GM18519 (cell line): ENCODE results near the gene TMEM213.
A peak's percentile ranks its signal among the peaks of the same experiment; 100 is the strongest.

Source experiments
- ATAC-seq: cut with Tn5 transposase; IDR thresholded peaks from one replicate; pipeline ENCODE4 v1.9.1; 2021; ENCODE audit warnings: mild to moderate bottlenecking, moderate library complexity; ENCODE audit not compliant: unreplicated experiment, low FRiP score

The TMEM213 gene

GRCh38 chr7:138797715-138798320, at the start of gene TMEM213, which contains the start of gene ATP6V0A4:
Gene TMEM213, plus strand, starts transcription at chr7:138797994. Its CDS starts 111 bp downstream, at chr7:138798105.
Gene ATP6V0A4, minus strand, starts transcription at chr7:138798196. Its CDS starts 26,949 bp downstream, at chr7:138771247.
- no peak for ATAC-seq

DNA sequence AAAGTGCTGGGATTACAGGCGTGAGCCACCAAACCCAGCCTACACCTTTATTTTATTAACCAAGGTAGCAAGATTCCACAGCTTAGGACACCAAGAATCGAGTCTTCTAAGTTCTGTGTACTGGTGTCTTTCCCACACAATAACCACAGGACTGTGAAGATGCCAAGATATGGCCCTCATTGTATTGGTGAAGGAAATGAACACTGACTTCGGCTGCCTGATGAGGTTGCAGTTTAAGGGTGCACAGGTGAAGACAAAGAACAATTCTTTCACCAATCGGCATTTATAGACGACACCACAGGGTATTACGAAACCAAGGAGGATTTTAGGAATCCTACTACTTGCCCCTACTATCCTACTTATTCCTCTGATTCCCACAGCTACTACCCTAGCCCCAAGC, 49.1 kb upstream of the TMEM213 start:
- no peak for ATAC-seq

DNA sequence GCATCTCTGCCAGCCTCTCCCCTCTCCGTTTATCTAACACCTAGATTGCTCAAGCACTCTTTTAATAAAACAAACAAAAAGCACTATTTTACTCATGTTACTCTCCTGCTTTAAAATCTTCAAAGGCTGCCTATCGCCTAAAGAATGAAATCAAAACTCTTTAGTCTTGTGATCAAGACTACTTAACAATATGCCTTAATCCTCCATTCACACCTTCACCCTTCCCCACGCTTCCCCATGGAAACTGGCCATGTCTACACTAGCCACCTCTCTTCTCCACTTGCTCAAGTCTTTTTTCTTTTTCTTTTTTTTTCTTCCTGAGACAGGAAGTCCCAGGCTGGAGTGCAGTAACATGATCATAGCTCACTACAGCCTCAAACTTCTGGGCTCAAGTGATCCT, 47.8 kb upstream of the TMEM213 start:
- no peak for ATAC-seq

- ATAC-seq = no peak
Observed at GRCh38 chr7:138750473-138750872, 47.3 kb upstream of the TMEM213 start.

- no peak for ATAC-seq
Observed at GRCh38 chr7:138750901-138751464, 46.8 kb upstream of the TMEM213 start.

DNA sequence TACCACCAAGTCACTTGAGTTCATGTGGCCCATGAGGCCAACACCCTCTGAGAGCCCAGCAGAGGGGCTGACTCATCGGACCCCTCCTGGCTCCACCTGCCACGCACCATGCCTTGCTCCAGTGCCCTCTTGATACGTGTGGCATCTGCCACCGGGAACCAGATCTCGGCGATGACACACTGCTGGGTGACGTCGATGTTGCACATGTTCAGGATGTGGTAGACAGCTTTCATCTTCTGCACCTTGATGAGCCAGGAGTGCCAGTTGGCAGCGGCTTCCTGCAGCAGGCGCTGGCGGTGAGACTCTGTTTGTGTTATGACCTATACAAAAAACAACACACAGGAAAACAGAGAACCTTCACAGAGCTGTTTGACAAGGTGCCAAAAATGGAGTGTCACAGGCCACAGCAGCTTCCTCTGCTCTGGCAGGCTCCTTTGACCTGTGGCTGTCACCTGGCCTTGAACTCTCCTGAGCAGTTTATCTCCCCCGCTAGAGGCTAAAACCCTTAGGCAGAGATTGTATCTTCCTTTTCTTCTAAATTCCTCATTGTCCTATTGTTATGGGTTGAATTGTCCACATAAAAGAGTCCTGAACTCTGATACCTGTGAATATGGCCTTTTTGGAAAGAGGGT, 45.2 kb upstream of the TMEM213 start:
- peak; percentile 54 for ATAC-seq

GRCh38 chr7:138753150-138753518, 44.7 kb upstream of the TMEM213 start:
- ATAC-seq = no peak

DNA sequence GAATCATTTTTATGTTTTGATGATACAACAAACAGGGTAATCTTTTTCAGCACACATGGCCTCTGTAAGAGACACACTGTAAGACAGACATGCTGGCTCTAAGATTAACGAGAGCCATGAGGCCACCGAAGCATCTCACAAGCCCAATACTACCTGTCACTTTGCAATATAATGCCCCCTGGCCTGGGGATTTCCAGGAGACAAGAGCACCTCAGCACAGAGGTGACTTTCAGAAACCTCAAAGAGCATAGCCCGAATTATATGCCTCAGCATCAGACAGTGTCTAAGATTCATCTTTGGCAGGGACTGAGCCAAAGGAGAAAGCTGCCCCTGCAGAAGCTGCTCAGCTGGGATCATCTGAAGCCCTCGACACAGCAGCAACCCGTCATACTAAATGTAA, 44.2 kb upstream of the TMEM213 start:
- no peak for ATAC-seq

- ATAC-seq = no peak
Observed at GRCh38 chr7:138755331-138755747, 42.5 kb upstream of the TMEM213 start.

DNA sequence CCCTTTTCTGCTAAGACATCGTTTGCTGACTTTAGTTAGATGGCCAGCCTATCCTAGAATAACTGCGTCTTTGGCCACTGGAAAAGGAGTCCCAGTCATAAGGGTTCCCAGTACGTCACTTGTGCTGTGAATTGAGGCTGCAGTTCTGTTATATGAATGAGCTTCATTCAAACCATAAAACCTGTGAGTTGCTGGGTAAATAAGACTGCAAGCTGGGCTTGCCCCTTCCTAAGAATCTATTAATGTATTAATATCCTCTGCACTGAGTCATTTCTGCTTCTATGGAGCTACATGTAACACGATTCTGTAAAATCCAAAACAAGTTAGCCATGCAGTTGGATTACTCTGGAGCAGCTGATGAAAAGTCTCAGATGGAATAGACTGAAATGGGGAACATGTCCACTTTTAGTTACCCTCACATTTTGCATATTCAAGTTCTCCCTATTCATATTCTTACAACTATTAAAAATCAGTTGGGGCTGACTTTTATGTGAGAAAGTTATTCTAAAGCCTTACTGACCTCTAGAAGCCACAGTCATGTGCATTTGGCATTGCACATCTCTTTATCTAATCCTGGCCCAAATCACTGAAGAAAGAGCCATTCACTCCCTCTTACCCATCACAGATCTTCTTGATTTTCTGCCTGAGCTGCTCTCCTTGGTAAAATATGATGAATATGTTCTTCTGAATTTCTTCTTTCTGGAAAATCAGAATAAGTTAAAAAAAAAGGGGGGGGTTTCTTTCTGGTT, 41.8 kb upstream of the TMEM213 start:
- ATAC-seq = no peak

DNA sequence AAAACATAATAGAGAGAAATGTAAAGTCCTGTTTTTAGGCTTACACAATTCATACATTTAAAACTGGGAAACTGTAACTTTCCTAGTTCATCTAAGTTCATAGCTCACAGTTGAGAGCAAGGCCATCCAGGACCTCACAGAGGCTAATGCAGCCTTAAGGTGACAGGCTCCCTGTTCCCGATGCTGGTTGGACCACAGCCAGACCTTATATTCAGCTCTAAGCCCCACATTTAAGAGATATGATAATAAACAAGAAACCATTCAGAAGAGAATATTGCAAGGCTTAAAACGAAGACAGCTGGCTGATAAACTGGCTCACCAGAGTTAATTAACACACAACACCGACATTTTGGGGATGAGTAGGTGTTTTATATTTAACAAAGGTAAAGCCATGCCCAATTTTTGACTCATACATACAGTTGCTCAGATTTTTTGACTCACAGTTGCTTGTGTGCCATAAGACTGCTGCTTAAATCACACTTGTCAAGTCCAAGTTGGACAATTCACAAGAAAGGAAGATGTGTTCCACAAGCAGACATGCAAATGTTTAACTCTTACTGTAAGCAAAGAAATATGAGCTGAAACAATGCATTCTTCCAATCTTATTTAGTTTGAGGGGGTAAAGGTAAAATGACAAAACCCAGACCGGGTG, 41.1 kb upstream of the TMEM213 start:
- no peak for ATAC-seq

DNA sequence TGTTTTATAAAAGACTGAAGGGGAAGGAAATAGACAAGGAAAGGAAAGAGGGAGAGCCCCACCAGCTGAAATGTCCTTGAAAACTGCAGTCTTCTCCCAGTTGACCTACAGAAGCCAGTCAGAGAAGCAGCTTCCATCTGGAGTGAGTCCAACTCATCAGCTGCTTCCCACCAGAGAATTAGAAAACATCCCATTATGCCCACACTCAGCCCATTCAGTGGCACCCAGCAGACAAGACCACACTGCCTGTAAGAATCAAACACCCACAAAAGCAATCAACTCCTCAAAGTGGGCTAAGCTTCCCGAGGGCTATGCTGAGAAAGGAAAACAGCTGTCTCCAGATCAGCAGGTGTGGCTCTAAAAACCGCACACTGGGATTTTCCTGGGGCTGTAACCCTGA, 29.6 kb upstream of the TMEM213 start:
- ATAC-seq = no peak

DNA sequence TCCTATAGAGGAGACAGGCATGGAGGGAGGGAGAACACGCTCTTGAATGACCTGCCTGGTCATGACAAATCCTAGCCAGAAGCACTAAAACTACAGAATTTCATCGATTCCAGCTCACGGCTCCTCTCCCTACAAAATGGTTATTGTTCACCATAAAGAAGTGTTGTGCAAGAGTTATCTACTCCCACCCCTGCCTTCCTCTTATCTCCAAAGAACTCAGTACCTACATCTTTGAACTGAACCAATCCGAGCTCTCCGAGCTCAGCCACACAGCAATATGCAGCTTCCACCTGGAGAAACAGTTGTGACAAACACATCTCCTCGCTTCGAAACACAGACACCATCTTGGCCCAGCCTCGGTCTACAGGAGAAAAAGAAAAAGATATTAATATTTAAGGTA, 26.9 kb upstream of the TMEM213 start:
- no peak for ATAC-seq

GRCh38 chr7:138773176-138773575, 24.6 kb upstream of the TMEM213 start:
- no peak for ATAC-seq

- no peak for ATAC-seq
Observed at GRCh38 chr7:138773817-138774216, 24.0 kb upstream of the TMEM213 start.

DNA sequence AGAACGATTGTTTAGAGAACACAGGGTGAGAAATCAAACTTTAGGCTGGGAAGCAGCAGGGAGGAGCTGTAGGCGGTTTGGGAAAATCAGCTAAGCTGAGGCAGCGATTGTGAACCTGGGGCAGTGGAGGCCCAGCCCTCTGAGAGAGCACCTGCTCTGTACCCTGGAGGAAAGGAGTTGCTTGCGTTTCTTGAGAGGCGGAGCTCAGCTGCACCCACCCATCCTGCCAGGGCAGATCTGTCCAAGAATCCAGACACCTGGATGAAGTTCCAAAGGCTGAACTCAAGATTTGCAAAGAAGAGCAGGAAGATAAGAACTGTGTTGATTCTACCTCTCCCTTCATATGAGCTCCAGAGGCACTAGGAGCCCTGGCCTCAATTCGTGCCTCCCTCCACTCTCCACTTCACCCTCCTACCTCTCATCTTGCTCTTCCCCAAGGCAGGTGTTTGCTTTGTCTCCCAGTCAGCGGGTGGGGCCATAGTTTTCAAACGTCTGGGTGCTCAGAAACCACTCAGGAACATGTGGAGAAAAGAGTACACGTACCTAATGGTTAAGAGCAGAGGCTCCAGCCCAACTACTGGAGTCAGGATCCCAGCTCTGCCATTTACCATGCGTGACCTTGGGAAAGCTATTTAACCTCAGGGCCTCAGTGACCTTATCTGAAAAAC, 21.5 kb upstream of the TMEM213 start:
- no peak for ATAC-seq

GRCh38 chr7:138781004-138781403, 16.8 kb upstream of the TMEM213 start:
- ATAC-seq = no peak

- ATAC-seq = no peak
Observed at GRCh38 chr7:138784692-138785091, 13.1 kb upstream of the TMEM213 start.

GRCh38 chr7:138785587-138786437, 12.0 kb upstream of the TMEM213 start:
- ATAC-seq = no peak
